GM12878 (cell line): ENCODE results near the gene NUDT7. TPM values are rescaled to one million over a fixed set of nuclear protein-coding genes. Genes with fewer than 3 reads are reported as not detected.

Experiments used
- ATAC-seq: fragments of 200-7000 bp; cut with Tn5 transposase; 3 replicates; pipeline ENCODE4 v1.9.1; 2020; ENCODE audit warnings: mild to moderate bottlenecking, moderate library complexity
- BruUV-seq: library from RNA; stranded (reverse); fragments of 400-500 nt; replicated peaks from 2 replicates; lab custom pipeline; 2021; lab: Mats Ljungman, UMichigan
- CTCF ChIA-PET: fragments of 300-600 bp; sonication (Branson Sonifier 250); formaldehyde crosslinking; extraction: SDS; loops from one replicate; lab custom pipeline; 2021; ENCODE audit warnings: inconsistent platforms; lab: Yijun Ruan, JAX
- POLR2A ChIA-PET: fragments of 350-600 bp; formaldehyde crosslinking; extraction: SDS; loops from one replicate; lab custom pipeline; 2021; ENCODE audit warnings: inconsistent platforms; lab: Charles Lee
- RAD21 ChIA-PET: fragments of 300-600 bp; sonication (Branson Sonifier 250); formaldehyde crosslinking; loops from one replicate; lab custom pipeline; 2023; ENCODE audit warnings: antibody characterized with exemption; ENCODE audit not compliant: unreplicated experiment; lab: Charles Lee
- SMC1A ChIA-PET: fragments of 300-600 bp; sonication (Branson Sonifier 250); formaldehyde crosslinking; loops from one replicate; lab custom pipeline; 2023; ENCODE audit not compliant: unreplicated experiment, uncharacterized antibody; lab: Charles Lee
- DNase-seq: peaks from one replicate; pipeline ENCODE4 v3.0.0-alpha.2; 2011; ENCODE audit warnings: low read depth, low spot score
- FAIRE-seq: peaks from 3 replicates; lab custom pipeline; 2011; peaks lifted over from hg19 to GRCh38; lab: Jason Lieb, UNC
- H2AFZ ChIP-seq: 2 replicates; pipeline ENCODE4 v1.6.0; 2011; ENCODE audit warnings: low read depth, low read length, control low read depth; ENCODE audit not compliant: control insufficient read depth
- H3K27ac ChIP-seq: 2 replicates; pipeline ENCODE4 v1.5.1; 2011; ENCODE audit warnings: control low read depth; ENCODE audit not compliant: control insufficient read depth, insufficient read depth
- H3K27me3 ChIP-seq, 2 experiments: replicated peaks in 1 of 2; 2 replicates each; pipeline versions ENCODE4 v1.6.0 to v1.6.1; 2011; ENCODE audit warnings: low read length in 1 of 2; ENCODE audit not compliant: control insufficient read depth in 2 of 2, insufficient read depth in 2 of 2
- H3K36me3 ChIP-seq, 2 experiments: 2 replicates each; pipeline ENCODE4 v1.5.1; 2011; ENCODE audit warnings: low read length in 1 of 2; ENCODE audit not compliant: control insufficient read depth in 2 of 2, insufficient read depth in 2 of 2
- H3K4me1 ChIP-seq: 2 replicates; pipeline ENCODE4 v1.6.1; 2011; ENCODE audit warnings: mild to moderate bottlenecking, low read length, moderate library complexity, mixed read lengths; ENCODE audit not compliant: control insufficient read depth, insufficient read depth
- H3K4me2 ChIP-seq: 2 replicates; pipeline ENCODE4 v1.6.0; 2011; ENCODE audit warnings: control low read depth; ENCODE audit not compliant: control insufficient read depth, insufficient read depth
- H3K4me3 ChIP-seq: fragments of 200-600 bp; sonication (generic); 2 replicates; pipeline ENCODE4 v1.5.1; 2016
- H3K79me2 ChIP-seq: 2 replicates; pipeline ENCODE4 v1.6.0; 2011; ENCODE audit warnings: low read length; ENCODE audit not compliant: control insufficient read depth, insufficient read depth
- H3K9ac ChIP-seq: 2 replicates; pipeline ENCODE4 v1.8.0; 2011; ENCODE audit warnings: low read length, control low read depth, mixed read lengths; ENCODE audit not compliant: control insufficient read depth, insufficient read depth
- H3K9me3 ChIP-seq: replicated peaks from 3 replicates; pipeline ENCODE4 v1.5.1; 2011; ENCODE audit warnings: mild to moderate bottlenecking, low read length; ENCODE audit not compliant: control insufficient read depth, insufficient read depth
- H4K20me1 ChIP-seq: 2 replicates; pipeline ENCODE4 v1.6.0; 2011; ENCODE audit not compliant: control insufficient read depth, insufficient read depth
- CBX5 ChIP-seq: sonication (generic); IDR thresholded peaks from 2 replicates; pipeline ENCODE4 v1.6.1; 2016; ENCODE audit warnings: low read depth, moderate library complexity, mild to moderate bottlenecking, inconsistent platforms
- FOS ChIP-seq: IDR thresholded peaks from 3 replicates; pipeline ENCODE4 v1.6.1; 2011; ENCODE audit warnings: borderline replicate concordance; ENCODE audit not compliant: insufficient read length; ENCODE audit errors: extremely low read depth
- JUND ChIP-seq: IDR thresholded peaks from 2 replicates; pipeline ENCODE4 v1.6.1; 2012; ENCODE audit warnings: low read depth, mild to moderate bottlenecking, low read length, improper control_type of control experiment, moderate library complexity
- NFYA ChIP-seq: IDR thresholded peaks from 2 replicates; pipeline ENCODE4 v1.6.1; 2011; ENCODE audit warnings: low read depth, mild to moderate bottlenecking, low read length, improper control_type of control experiment, borderline replicate concordance
- RUNX3 ChIP-seq: IDR thresholded peaks from 2 replicates; pipeline ENCODE4 v1.6.1; 2012; ENCODE audit warnings: low read length, inconsistent platforms
- SUZ12 ChIP-seq: fragments of 200-600 bp; sonication (generic); IDR thresholded peaks from one replicate; pipeline ENCODE4 v1.6.1; 2018; ENCODE audit warnings: antibody characterized with exemption, mild to moderate bottlenecking; ENCODE audit not compliant: unreplicated experiment
- WGBS: methylation state at CpG from one replicate; pipeline ENCODE4 v1.1.6; 2016; ENCODE audit warnings: low lambda C conversion rate; ENCODE audit not compliant: insufficient replicate concordance, insufficient coverage; ENCODE audit errors: missing lambda C conversion rate; 5-methylcytosine and 5-hydroxymethylcytosine counted together
- in situ Hi-C: fragments of 300-500 bp; cut with MboI; formaldehyde crosslinking; loops from 9 replicates; pipeline ENCODE4 v1.14.3; 2018; ENCODE audit warnings: mixed read lengths
- intact Hi-C: fragments of 100-400 bp; cut with micrococcal nuclease; formaldehyde crosslinking; loops from one replicate; pipeline ENCODE4 v1.14.2; 2022; ENCODE audit not compliant: unreplicated experiment
- polyA plus RNA-seq, 11 experiments: library from polyadenylated mRNA; depleted of rRNA in 4 of 11; unstranded in 6 of 11; stranded (reverse) in 5 of 11; fragments of >200 nt; fragmentation: Nextera tagmentation in 4 of 11; fragmentation: Illumina TruSeq in 1 of 11; extraction: Ambion mirVana in 4 of 11; extraction: Trizol in 1 of 11; gene quantifications; 1 replicate in 1 of 11; 2 replicates in 10 of 11; pipeline versions ENCODE4 v1.2.1 to v1.2.3, GENCODE V29; 2011 to 2016; ENCODE audit warnings: inconsistent platforms in 2 of 11, missing spikeins in 2 of 11, low read depth in 1 of 11
- total RNA-seq, 4 experiments: library from RNA; depleted of rRNA in 3 of 4; stranded (reverse); fragments of >200 nt in 3 of 4; fragmentation: Illumina TruSeq in 1 of 4; extraction: Trizol in 1 of 4; gene quantifications; 2 replicates each; pipeline versions ENCODE4 v1.2.1 to v1.2.3, GENCODE V29; 2013 to 2021
- TF ChIP-seq, protein P1 (sequence below): IDR thresholded peaks from 2 replicates; pipeline ENCODE4 v1.6.1; 2012; ENCODE audit warnings: low read depth, low read length, improper control_type of control experiment

NUDT7 gene
- total and polyA plus RNA-seq, 10 of the 15 experiments (the other 5 are each of a cell fraction or from before 2014, with no cell fraction given): 2.8 to 14.3 (median 5.2) TPM

DNA sequence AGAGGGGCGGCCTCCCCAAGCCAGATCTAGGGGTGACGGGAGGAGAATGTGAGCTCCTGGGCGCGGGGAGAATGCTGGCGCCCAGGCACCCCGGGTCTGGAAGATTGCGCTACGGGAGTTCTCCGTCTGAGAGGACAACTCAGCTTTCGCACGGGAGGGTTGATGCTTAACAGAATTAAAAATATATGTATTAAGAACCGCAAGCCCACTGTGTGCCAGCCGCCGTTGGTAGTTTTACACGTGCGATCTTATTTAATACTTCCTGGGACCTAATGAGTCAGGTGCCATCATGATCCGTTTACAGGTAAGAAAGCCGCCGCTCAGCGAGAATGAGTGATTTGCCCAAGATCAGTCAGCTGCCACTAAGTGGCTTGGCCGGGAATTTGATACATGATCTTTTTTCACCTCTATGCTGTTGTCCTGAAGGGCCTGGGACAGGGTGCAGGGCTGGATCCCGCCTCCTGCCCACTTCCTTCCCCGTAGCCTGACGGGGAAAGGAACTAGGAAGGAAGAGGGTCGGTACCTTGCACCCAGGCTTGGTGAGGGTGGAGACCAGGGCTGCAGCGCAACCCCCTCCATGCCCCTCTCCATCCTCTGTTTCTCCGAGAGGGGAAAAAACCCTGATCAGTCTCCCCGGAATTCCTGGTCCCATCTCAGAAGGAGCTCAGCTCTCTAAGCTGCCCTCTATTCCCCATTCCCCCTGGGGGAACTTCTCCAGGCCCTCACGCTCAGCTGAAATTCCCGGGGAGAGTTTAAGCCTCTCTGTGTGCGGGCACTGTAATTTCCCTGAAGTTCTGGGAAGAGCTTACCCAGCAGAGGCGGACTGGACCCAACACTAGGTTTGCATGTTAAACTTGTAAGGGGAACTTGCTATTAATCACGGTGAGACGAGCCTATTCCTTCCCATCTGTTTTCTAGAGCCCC lies 67.0 kb downstream of the NUDT7 start:
- CTCF ChIA-PET: interaction anchor here (1.3 kb wide), 1 partner anchor 8 kb away, joined by 4 read pairs; no protein-coding TSS in a partner anchor
- H3K4me2 ChIP-seq: no peak overlapping the region

More for the DNA sequence above, 67.0 kb downstream of the NUDT7 start:
- Histone ChIP-seq H3K79me2 (no peaks in the 10 kb centered on the region), H3K27me3 (peaks cover 7 to 20% of the 10 kb centered on the region in 2 experiments), H3K4me1 (no peaks in the 10 kb centered on the region), H3K4me3 (no peak overlapping the region)
- ChIA-PET SMC1A (interaction anchor here (1.2 kb wide), 1 partner anchor 9 kb away, joined by 3 read pairs; no protein-coding TSS in a partner anchor), POLR2A (no interaction called here)
- TF ChIP-seq NFYA: no peak
- TF ChIP-seq JUND: no peak
- no peak for TF ChIP-seq CBX5
- peak; percentile 62 for TF ChIP-seq SUZ12
- TF ChIP-seq FOS: no peak
- no peak for TF ChIP-seq RUNX3
- TF ChIP-seq, protein P1, sequence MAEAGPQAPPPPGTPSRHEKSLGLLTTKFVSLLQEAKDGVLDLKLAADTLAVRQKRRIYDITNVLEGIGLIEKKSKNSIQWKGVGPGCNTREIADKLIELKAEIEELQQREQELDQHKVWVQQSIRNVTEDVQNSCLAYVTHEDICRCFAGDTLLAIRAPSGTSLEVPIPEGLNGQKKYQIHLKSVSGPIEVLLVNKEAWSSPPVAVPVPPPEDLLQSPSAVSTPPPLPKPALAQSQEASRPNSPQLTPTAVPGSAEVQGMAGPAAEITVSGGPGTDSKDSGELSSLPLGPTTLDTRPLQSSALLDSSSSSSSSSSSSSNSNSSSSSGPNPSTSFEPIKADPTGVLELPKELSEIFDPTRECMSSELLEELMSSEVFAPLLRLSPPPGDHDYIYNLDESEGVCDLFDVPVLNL: no peak
- TF ChIP-seq, all 136 proteins: peak for 1
- ATAC-seq: no peak
- in situ Hi-C loops (no loop called here), intact Hi-C loops (no loop called here)
- RAD21 ChIA-PET: no interaction called here
- 13% methylated on average over 32 of the region's 34 CpGs for WGBS
- FAIRE-seq: no peak
- BruUV-seq: no TSS peak
- Histone ChIP-seq H3K27ac (no peak overlapping the region), H4K20me1 (no peaks in the 10 kb centered on the region), H3K36me3 (no peaks in the 10 kb centered on the region), H3K9me3 (no peaks in the 10 kb centered on the region), H3K9ac (no peak overlapping the region), H2AFZ (no peak overlapping the region)
- DNase-seq: no peak
